ENCODE measurements around the gene SORCS2.

Gene SORCS2

DNA sequence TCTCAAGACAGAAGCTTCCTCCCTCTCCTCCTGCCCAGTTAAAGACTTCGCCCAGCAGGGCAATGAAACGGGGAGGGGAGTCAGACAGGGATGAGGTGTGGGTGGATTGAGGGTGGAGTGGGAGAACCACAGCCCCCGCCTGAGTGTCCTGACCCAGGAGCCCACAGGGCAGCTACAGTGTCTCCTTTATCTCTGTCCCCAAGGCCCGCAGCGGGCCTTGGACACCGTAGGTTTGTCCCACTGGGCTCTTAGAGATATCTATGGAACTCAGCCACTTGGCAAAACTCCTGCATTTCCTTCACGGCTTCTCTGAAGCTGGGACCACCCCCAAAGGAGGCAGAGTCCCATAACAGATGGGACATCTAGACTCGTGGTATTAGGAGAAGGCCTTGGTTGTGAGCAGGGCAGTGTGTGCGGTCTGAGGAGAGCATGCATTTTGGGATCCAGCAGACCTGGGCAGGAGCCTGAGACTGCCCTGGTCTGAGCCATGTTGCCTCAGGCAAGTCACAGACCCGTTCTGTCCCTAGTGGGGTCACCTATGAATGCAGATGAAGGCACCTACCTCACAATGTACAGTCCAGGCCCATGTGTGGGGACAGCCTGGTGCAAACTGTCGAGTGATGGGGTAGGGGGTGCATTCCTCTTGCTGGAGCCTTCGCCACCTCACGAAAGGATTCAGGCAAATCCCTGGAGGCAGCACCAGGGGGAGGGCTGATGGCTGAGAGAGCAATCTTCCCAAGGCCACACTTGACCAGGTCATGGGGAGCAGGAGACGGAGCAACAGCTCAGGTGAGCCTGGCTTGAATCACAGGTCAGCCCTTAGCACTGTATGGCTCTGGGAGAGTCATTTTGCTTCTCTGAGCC, 468.1 kb downstream of the SORCS2 start:
- TF ChIP-seq FOXP2 (optimal IDR thresholded peaks at IDR 0.05; ENCODE audit: borderline replicate concordance, extremely low read depth, extremely low read length, insufficient read depth): no peak
- TF ChIP-seq SIN3A (IDR thresholded peaks at IDR 0.05; ENCODE audit: borderline replicate concordance, insufficient read depth, low read length): no peak
- TF ChIP-seq TAF1 (IDR thresholded peaks at IDR 0.05; ENCODE audit: borderline replicate concordance, insufficient read depth, low read length): no peak
- no peak for TF ChIP-seq POLR2AphosphoS5 (IDR thresholded peaks at IDR 0.05; ENCODE audit: low read depth, low read length)
- TF ChIP-seq, protein P1, sequence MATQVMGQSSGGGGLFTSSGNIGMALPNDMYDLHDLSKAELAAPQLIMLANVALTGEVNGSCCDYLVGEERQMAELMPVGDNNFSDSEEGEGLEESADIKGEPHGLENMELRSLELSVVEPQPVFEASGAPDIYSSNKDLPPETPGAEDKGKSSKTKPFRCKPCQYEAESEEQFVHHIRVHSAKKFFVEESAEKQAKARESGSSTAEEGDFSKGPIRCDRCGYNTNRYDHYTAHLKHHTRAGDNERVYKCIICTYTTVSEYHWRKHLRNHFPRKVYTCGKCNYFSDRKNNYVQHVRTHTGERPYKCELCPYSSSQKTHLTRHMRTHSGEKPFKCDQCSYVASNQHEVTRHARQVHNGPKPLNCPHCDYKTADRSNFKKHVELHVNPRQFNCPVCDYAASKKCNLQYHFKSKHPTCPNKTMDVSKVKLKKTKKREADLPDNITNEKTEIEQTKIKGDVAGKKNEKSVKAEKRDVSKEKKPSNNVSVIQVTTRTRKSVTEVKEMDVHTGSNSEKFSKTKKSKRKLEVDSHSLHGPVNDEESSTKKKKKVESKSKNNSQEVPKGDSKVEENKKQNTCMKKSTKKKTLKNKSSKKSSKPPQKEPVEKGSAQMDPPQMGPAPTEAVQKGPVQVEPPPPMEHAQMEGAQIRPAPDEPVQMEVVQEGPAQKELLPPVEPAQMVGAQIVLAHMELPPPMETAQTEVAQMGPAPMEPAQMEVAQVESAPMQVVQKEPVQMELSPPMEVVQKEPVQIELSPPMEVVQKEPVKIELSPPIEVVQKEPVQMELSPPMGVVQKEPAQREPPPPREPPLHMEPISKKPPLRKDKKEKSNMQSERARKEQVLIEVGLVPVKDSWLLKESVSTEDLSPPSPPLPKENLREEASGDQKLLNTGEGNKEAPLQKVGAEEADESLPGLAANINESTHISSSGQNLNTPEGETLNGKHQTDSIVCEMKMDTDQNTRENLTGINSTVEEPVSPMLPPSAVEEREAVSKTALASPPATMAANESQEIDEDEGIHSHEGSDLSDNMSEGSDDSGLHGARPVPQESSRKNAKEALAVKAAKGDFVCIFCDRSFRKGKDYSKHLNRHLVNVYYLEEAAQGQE (IDR thresholded peaks at IDR 0.05; ENCODE audit: insufficient read depth in 1 of 2, low read depth in 2 of 2, low read length in 2 of 2): no peak

DNA sequence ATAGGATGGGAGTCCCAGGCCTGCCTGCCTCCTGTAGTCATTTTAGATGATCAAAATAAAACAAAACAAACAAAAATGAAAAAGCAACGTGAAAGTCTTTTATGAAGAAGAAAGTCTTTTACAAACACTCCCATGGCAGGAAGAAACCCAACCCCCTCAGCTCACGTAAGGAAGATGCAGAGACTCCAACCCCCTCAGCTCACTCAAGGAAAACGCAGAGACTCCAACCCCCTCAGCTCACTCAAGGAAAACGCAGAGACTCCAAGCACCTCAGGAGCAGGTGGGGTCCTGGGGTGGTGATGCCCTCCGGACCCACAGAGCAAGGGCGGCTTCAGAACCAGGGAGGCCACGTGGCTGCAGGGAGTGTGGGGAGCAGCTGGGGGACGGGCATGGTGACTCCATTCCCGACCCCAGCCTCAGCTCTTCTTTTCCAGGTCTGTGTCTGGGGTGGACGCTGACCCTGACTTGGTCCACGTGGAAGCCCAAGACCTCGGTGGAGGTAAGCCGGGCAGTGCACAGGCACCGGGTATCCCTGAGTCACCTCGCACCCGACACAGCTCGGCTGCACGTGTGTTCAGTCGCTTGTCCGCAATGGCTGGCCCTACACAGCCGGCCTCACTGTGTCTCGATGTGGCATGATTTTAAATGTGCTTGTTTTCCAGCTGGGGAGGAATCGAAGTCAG, 468.9 kb downstream of the SORCS2 start:
- TF ChIP-seq TAF1 (IDR thresholded peaks at IDR 0.05; ENCODE audit: borderline replicate concordance, insufficient read depth, low read length): no peak
- no peak for TF ChIP-seq SIN3A (IDR thresholded peaks at IDR 0.05; ENCODE audit: borderline replicate concordance, insufficient read depth, low read length)
- TF ChIP-seq FOXP2 (optimal IDR thresholded peaks at IDR 0.05; ENCODE audit: borderline replicate concordance, extremely low read depth, extremely low read length, insufficient read depth): no peak
- no peak for TF ChIP-seq POLR2AphosphoS5 (IDR thresholded peaks at IDR 0.05; ENCODE audit: low read depth, low read length)
- TF ChIP-seq, protein P1 (IDR thresholded peaks at IDR 0.05; ENCODE audit: insufficient read depth in 1 of 2, low read depth in 2 of 2, low read length in 2 of 2): no peak

DNA sequence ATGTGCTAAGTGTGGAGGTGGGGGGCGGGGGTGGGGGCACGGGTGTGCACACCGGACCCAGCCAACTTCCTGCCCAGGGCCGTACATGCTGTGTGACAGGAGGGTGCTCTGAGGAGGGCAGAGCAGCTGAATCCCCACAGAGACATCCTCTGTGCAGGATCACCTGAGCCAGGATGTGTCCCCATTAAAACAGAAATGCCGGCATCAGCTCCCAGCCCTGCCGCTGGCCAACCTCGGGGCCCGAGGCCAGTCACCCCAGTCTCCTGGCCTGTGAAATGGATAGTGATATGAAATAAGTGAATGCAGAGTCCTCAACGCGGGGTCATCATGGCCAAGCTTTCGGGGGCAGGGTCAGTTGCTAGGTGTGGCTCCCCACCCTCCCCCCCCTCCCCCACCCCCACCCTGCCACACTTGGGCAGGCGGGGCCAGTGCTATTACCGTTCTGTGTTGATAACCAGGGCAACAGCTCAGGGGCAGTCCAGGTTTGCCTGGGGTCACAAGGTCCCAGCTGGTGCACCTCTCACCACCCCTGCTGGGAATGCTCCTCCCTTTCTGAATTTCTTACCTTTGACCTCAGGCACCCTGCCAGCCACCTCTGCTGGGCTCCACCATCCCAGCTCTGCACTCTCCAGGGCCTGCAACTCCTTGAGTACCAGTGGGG, 469.6 kb downstream of the SORCS2 start:
- TF ChIP-seq SIN3A (IDR thresholded peaks at IDR 0.05; ENCODE audit: borderline replicate concordance, insufficient read depth, low read length) (no peak), TAF1 (IDR thresholded peaks at IDR 0.05; ENCODE audit: borderline replicate concordance, insufficient read depth, low read length) (no peak), FOXP2 (optimal IDR thresholded peaks at IDR 0.05; ENCODE audit: borderline replicate concordance, extremely low read depth, extremely low read length, insufficient read depth) (no peak), POLR2AphosphoS5 (IDR thresholded peaks at IDR 0.05; ENCODE audit: low read depth, low read length) (no peak)
- TF ChIP-seq, protein P1 (IDR thresholded peaks at IDR 0.05; ENCODE audit: insufficient read depth in 1 of 2, low read depth in 2 of 2, low read length in 2 of 2): no peak

DNA sequence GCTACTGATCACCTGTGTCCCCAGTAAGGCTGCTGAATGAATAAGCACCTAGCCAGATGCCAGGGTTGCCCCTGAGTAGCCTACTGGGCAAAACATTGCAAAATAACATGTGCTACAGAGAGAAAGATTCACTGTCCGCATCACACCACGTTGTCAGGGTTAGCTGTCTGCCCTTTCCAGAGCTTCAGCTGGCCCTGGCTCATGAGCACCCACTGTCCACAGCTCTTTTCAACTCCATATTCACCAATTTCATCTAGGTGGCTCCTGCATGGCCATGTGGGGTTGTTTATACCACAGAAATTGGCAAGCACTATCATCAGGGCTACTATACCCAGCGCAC, 470.1 kb downstream of the SORCS2 start:
- no peak for TF ChIP-seq FOXP2 (optimal IDR thresholded peaks at IDR 0.05; ENCODE audit: borderline replicate concordance, extremely low read depth, extremely low read length, insufficient read depth)
- TF ChIP-seq POLR2AphosphoS5 (IDR thresholded peaks at IDR 0.05; ENCODE audit: low read depth, low read length): no peak
- TF ChIP-seq, protein P1 (IDR thresholded peaks at IDR 0.05; ENCODE audit: insufficient read depth in 1 of 2, low read depth in 2 of 2, low read length in 2 of 2): no peak
- TF ChIP-seq SIN3A (IDR thresholded peaks at IDR 0.05; ENCODE audit: borderline replicate concordance, insufficient read depth, low read length): no peak
- TF ChIP-seq TAF1 (IDR thresholded peaks at IDR 0.05; ENCODE audit: borderline replicate concordance, insufficient read depth, low read length): no peak

Measured in PFSK-1 (cell line).